Measurements from ENCODE around the gene KATNB1. TPM values are rescaled to one million over a fixed set of nuclear protein-coding genes. Genes with fewer than 3 reads are reported as not detected.

KATNB1 gene
- polyA plus RNA-seq, 1 donor from 2014 or later: 57.9 TPM

GRCh38 chr16:57765160-57765728 lies 29.7 kb downstream of the KATNB1 start:
- H3K9me2 ChIP-seq (ENCODE audit: insufficient read depth, low read length): no peaks in the 10 kb centered on the region
- no peak overlapping the region for H3K27ac ChIP-seq (ENCODE audit: low read length)
- no peak overlapping the region for H2AFZ ChIP-seq (ENCODE audit: low read depth, low read length)
- H4K20me1 ChIP-seq (ENCODE audit: insufficient read depth): no peaks in the 10 kb centered on the region
- H3F3A ChIP-seq (ENCODE audit: insufficient read depth, low read length, poor library complexity, severe bottlenecking): no peaks in the 10 kb centered on the region
- no peak overlapping the region for H3K9ac ChIP-seq (ENCODE audit: low read length)
- H3K4me2 ChIP-seq (ENCODE audit: low read length): no peak overlapping the region
- TF ChIP-seq EP300 (conservative IDR thresholded peaks at IDR 0.05; ENCODE audit: poor library complexity, severe bottlenecking) (no peak), TAF1 (IDR thresholded peaks at IDR 0.05; ENCODE audit: low read depth) (no peak), EZH2 (IDR thresholded peaks at IDR 0.05; ENCODE audit: borderline replicate concordance, insufficient read depth, low read length, poor library complexity, severe bottlenecking) (no peak), SMC3 (conservative IDR thresholded peaks at IDR 0.05; ENCODE audit: poor library complexity) (no peak), POLR2AphosphoS5 (IDR thresholded peaks at IDR 0.05) (no peak), MXI1 (conservative IDR thresholded peaks at IDR 0.05; ENCODE audit: poor library complexity, severe bottlenecking) (no peak), RAD21 (conservative IDR thresholded peaks at IDR 0.05) (no peak)
- TF ChIP-seq, protein P1, sequence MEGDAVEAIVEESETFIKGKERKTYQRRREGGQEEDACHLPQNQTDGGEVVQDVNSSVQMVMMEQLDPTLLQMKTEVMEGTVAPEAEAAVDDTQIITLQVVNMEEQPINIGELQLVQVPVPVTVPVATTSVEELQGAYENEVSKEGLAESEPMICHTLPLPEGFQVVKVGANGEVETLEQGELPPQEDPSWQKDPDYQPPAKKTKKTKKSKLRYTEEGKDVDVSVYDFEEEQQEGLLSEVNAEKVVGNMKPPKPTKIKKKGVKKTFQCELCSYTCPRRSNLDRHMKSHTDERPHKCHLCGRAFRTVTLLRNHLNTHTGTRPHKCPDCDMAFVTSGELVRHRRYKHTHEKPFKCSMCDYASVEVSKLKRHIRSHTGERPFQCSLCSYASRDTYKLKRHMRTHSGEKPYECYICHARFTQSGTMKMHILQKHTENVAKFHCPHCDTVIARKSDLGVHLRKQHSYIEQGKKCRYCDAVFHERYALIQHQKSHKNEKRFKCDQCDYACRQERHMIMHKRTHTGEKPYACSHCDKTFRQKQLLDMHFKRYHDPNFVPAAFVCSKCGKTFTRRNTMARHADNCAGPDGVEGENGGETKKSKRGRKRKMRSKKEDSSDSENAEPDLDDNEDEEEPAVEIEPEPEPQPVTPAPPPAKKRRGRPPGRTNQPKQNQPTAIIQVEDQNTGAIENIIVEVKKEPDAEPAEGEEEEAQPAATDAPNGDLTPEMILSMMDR (IDR thresholded peaks at IDR 0.05; ENCODE audit: poor library complexity, severe bottlenecking): no peak
- TF ChIP-seq, protein P2, sequence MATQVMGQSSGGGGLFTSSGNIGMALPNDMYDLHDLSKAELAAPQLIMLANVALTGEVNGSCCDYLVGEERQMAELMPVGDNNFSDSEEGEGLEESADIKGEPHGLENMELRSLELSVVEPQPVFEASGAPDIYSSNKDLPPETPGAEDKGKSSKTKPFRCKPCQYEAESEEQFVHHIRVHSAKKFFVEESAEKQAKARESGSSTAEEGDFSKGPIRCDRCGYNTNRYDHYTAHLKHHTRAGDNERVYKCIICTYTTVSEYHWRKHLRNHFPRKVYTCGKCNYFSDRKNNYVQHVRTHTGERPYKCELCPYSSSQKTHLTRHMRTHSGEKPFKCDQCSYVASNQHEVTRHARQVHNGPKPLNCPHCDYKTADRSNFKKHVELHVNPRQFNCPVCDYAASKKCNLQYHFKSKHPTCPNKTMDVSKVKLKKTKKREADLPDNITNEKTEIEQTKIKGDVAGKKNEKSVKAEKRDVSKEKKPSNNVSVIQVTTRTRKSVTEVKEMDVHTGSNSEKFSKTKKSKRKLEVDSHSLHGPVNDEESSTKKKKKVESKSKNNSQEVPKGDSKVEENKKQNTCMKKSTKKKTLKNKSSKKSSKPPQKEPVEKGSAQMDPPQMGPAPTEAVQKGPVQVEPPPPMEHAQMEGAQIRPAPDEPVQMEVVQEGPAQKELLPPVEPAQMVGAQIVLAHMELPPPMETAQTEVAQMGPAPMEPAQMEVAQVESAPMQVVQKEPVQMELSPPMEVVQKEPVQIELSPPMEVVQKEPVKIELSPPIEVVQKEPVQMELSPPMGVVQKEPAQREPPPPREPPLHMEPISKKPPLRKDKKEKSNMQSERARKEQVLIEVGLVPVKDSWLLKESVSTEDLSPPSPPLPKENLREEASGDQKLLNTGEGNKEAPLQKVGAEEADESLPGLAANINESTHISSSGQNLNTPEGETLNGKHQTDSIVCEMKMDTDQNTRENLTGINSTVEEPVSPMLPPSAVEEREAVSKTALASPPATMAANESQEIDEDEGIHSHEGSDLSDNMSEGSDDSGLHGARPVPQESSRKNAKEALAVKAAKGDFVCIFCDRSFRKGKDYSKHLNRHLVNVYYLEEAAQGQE (IDR thresholded peaks at IDR 0.05; ENCODE audit: borderline replicate concordance): no peak
- H3K4me3 ChIP-seq (ENCODE audit: low read length): no peak overlapping the region
- no peaks in the 10 kb centered on the region for H3K9me3 ChIP-seq (ENCODE audit: low read length)
- H3K36me3 ChIP-seq (ENCODE audit: insufficient read depth, low read length): no peaks in the 10 kb centered on the region
- no peaks in the 10 kb centered on the region for H3K79me2 ChIP-seq (replicated peaks; ENCODE audit: insufficient read depth, low read length)
- no peaks in the 10 kb centered on the region for H3K27me3 ChIP-seq (ENCODE audit: insufficient read depth, low read depth, low read length)

GRCh38 chr16:57766714-57767348 lies 31.3 kb downstream of the KATNB1 start:
- no peak for TF ChIP-seq SMC3 (conservative IDR thresholded peaks at IDR 0.05; ENCODE audit: poor library complexity)
- H3K9me3 ChIP-seq (ENCODE audit: low read length): no peaks in the 10 kb centered on the region
- no peak overlapping the region for H3K27ac ChIP-seq (ENCODE audit: low read length)
- H3K9ac ChIP-seq (ENCODE audit: low read length): no peak overlapping the region
- H3K4me3 ChIP-seq (ENCODE audit: low read length): no peak overlapping the region
- no peaks in the 10 kb centered on the region for H3K9me2 ChIP-seq (ENCODE audit: insufficient read depth, low read length)
- no peaks in the 10 kb centered on the region for H3K36me3 ChIP-seq (ENCODE audit: insufficient read depth, low read length)
- H2AFZ ChIP-seq (ENCODE audit: low read depth, low read length): no peak overlapping the region
- no peak overlapping the region for H3K4me2 ChIP-seq (ENCODE audit: low read length)
- no peaks in the 10 kb centered on the region for H3F3A ChIP-seq (ENCODE audit: insufficient read depth, low read length, poor library complexity, severe bottlenecking)
- H3K79me2 ChIP-seq (replicated peaks; ENCODE audit: insufficient read depth, low read length): no peaks in the 10 kb centered on the region
- no peaks in the 10 kb centered on the region for H4K20me1 ChIP-seq (ENCODE audit: insufficient read depth)
- H3K27me3 ChIP-seq (ENCODE audit: insufficient read depth, low read depth, low read length): no peaks in the 10 kb centered on the region

Measured in neural cell (in vitro differentiated cells).